Activated CD4-positive, alpha-beta T cell treated with anti-CD3 and anti-CD28 coated beads for 1 hour (primary cell): Measurements from ENCODE around the gene EIF3C.
"Not testable (repeated sequence)": the region's sequence is repeated elsewhere in the genome, so short reads cannot be mapped to it uniquely, and the experiment has no call there.

Experiments
- DNase-seq: peaks from one replicate; pipeline ENCODE4 v3.0.0-alpha.2; 2020

Gene EIF3C

GRCh38 chr16:28749997-28750465 is 38.8 kb downstream of the EIF3C start:
- DNase-seq, result peak; percentile 32

DNA sequence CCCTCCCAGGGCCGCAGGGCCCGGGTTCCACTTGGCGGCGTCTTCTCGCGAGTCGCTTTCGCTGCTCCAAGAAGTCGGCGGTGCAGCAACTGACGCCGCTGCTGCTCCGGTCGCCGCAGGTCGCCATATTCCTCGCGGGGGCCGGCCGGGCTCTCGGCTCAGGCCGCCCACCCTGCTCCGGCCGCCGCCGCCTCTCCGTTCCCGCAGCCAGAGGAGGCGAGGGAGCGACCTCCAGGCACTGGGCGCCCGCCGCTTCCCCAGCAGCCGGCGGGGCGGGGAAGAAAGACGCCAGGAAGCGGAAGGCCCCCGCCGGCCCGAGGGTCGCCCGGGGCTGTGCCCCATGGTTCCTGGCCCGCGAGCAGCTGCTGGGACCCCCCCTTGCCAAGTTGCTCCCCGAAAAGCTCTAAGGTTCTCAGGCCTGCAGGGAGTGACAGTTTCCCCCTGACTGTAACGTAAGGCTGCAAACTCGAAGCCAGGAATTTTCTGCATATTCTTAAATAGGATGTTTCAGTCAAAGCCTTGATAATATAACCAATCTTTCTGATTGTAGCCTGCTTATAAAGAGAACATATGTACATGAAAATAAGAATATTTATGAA is 39.3 kb downstream of the EIF3C start:
- not testable (repeated sequence) for DNase-seq

GRCh38 chr16:28751487-28751886 is 40.2 kb downstream of the EIF3C start, which contains the start of gene NPIPB9:
Gene NPIPB9 (plus strand): TSS chr16:28751787.
- not testable (repeated sequence) for DNase-seq

GRCh38 chr16:28781697-28782096 is 70.4 kb downstream of the EIF3C start:
- not testable (repeated sequence) for DNase-seq

GRCh38 chr16:28782357-28782756 is 71.1 kb downstream of the EIF3C start:
- not testable (repeated sequence) for DNase-seq
